Measurements from ENCODE around the gene PPP2R5D. TPM values are rescaled to one million over a fixed set of nuclear protein-coding genes. Genes with fewer than 3 reads are reported as not detected.

Gene PPP2R5D
- total and polyA plus RNA-seq, 2 of the 4 experiments (the other 2 are of a cell fraction) = 55.6 to 68.8 TPM

DNA sequence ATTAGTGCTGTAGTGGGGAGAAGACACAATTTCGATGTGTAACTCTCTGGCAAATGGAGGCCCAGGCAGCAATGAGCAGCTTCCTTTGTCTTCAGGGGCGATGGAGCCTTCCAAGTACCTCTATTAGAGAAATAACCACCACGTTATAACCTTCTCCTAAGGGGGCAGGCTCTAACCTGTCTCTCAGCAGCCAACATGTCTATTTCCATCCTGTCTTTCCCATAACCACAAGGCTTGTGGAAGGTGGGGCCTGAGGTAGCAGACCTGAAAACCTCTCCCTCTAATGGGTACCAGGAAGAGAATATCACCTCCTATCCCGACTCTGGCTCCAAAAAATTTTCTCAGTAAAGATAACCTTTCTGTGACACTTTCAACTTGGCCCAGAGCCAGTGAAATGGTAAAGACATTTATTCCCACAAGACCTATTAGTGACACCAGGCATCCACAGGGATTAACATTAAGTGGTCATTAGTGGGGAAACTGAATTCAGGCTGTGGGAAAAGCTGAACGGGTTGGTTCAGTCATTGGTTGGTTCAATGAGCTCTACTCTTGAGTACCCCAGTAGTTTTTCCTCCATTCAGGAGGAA is 9.4 kb upstream of the PPP2R5D start:
- Histone ChIP-seq H4K91ac (ENCODE audit: insufficient read depth, low read depth, low read length) (no peak overlapping the region), H3K14ac (replicated peaks; ENCODE audit: low read depth, low read length) (no peak overlapping the region), H3K9me1 (ENCODE audit: insufficient read depth, low read length) (peaks cover 26% of the 10 kb centered on the region), H3K9ac (ENCODE audit: low read depth, low read length) (no peak overlapping the region), H2AK9ac (replicated peaks; ENCODE audit: low read depth, low read length, poor library complexity) (no peak overlapping the region), H2BK15ac (ENCODE audit: low read depth, low read length) (no peak overlapping the region), H2BK120ac (ENCODE audit: low read depth, low read length) (no peak overlapping the region), H3K23ac (ENCODE audit: low read depth, low read length) (no peak overlapping the region), H2AFZ (replicated peaks; ENCODE audit: low read length, poor library complexity) (no peak overlapping the region), H3K18ac (ENCODE audit: low read depth, low read length) (no peak overlapping the region), H4K5ac (ENCODE audit: low read depth, low read length) (no peak overlapping the region), H3K9me3 (ENCODE audit: control insufficient read depth, insufficient read depth, low read length) (no peaks in the 10 kb centered on the region), H3K4me3 (ENCODE audit: insufficient read depth, low read depth, low read length) (no peak overlapping the region), H4K20me1 (ENCODE audit: insufficient read depth, low read length) (peaks cover 14% of the 10 kb centered on the region; the same call in 1 of the 2 replicates), H3K4me1 (ENCODE audit: control insufficient read depth, insufficient read depth, low read length) (peaks cover 14% of the 10 kb centered on the region), H3K79me1 (ENCODE audit: low read depth in 1 of 2, low read length in 2 of 2) (peaks cover 11 to 61% of the 10 kb centered on the region in 2 experiments), H3K4me2 (ENCODE audit: low read depth, low read length) (no peak overlapping the region), H4K8ac (ENCODE audit: low read depth in 2 of 2, low read length in 2 of 2) (no peak overlapping the region), H3K27me3 (ENCODE audit: control insufficient read depth, insufficient read depth, low read length) (no peaks in the 10 kb centered on the region), H3K56ac (ENCODE audit: extremely low read depth, insufficient read depth, low read length) (no peak overlapping the region), H2BK20ac (ENCODE audit: low read depth, low read length) (no peak overlapping the region), H2BK5ac (ENCODE audit: low read depth, low read length, poor library complexity, severe bottlenecking) (no peak overlapping the region), H3K36me3 (ENCODE audit: control insufficient read depth, insufficient read depth, low read length) (peaks cover 9% of the 10 kb centered on the region), H3K4ac (ENCODE audit: low read depth, low read length) (no peak overlapping the region), H2AK5ac (ENCODE audit: low read depth, low read length) (no peak overlapping the region), H3K27ac (ENCODE audit: insufficient read depth, low read length) (no peak overlapping the region)
- TF ChIP-seq NFE2L2 (IDR thresholded peaks at IDR 0.05; ENCODE audit: low read depth, low read length) (no peak), FOS (IDR thresholded peaks at IDR 0.05; ENCODE audit: low read depth, low read length) (no peak), RFX5 (IDR thresholded peaks at IDR 0.05; ENCODE audit: low read depth, low read length) (no peak), MAFK (IDR thresholded peaks at IDR 0.05; ENCODE audit: low read depth, low read length) (no peak), CEBPB (IDR thresholded peaks at IDR 0.05; ENCODE audit: low read depth, low read length) (no peak), BHLHE40 (IDR thresholded peaks at IDR 0.05; ENCODE audit: low read depth, low read length) (no peak)
- TF ChIP-seq, protein P1, sequence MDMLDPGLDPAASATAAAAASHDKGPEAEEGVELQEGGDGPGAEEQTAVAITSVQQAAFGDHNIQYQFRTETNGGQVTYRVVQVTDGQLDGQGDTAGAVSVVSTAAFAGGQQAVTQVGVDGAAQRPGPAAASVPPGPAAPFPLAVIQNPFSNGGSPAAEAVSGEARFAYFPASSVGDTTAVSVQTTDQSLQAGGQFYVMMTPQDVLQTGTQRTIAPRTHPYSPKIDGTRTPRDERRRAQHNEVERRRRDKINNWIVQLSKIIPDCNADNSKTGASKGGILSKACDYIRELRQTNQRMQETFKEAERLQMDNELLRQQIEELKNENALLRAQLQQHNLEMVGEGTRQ (IDR thresholded peaks at IDR 0.05; ENCODE audit: low read depth, low read length) = no peak
- TF ChIP-seq, protein P2, sequence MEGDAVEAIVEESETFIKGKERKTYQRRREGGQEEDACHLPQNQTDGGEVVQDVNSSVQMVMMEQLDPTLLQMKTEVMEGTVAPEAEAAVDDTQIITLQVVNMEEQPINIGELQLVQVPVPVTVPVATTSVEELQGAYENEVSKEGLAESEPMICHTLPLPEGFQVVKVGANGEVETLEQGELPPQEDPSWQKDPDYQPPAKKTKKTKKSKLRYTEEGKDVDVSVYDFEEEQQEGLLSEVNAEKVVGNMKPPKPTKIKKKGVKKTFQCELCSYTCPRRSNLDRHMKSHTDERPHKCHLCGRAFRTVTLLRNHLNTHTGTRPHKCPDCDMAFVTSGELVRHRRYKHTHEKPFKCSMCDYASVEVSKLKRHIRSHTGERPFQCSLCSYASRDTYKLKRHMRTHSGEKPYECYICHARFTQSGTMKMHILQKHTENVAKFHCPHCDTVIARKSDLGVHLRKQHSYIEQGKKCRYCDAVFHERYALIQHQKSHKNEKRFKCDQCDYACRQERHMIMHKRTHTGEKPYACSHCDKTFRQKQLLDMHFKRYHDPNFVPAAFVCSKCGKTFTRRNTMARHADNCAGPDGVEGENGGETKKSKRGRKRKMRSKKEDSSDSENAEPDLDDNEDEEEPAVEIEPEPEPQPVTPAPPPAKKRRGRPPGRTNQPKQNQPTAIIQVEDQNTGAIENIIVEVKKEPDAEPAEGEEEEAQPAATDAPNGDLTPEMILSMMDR (conservative IDR thresholded peaks at IDR 0.05; ENCODE audit: low read depth, low read length) = no peak
- TF ChIP-seq, protein P3, sequence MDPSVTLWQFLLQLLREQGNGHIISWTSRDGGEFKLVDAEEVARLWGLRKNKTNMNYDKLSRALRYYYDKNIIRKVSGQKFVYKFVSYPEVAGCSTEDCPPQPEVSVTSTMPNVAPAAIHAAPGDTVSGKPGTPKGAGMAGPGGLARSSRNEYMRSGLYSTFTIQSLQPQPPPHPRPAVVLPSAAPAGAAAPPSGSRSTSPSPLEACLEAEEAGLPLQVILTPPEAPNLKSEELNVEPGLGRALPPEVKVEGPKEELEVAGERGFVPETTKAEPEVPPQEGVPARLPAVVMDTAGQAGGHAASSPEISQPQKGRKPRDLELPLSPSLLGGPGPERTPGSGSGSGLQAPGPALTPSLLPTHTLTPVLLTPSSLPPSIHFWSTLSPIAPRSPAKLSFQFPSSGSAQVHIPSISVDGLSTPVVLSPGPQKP (IDR thresholded peaks at IDR 0.05; ENCODE audit: borderline replicate concordance, low read depth, low read length) = no peak
- BruUV-seq (replicated peaks) = no TSS peak
- intact Hi-C loops (cut with micrococcal nuclease) = loop anchor here (5.0 kb wide), 1 partner anchor 73 kb away; no protein-coding TSS in a partner anchor
- ATAC-seq (ENCODE audit: low read depth) (no peak), DNase-seq (no peak)
- dilution Hi-C loops (cut with HindIII; ENCODE audit: low sequenced_read_pairs, unreplicated experiment) = no loop called here
- in situ Hi-C loops (cut with MboI; ENCODE audit: low sequenced_read_pairs) = loop anchor here (5.0 kb wide), 1 partner anchor 43 kb away; no protein-coding TSS in a partner anchor
- ChIA-PET POLR2A (ENCODE audit: unreplicated experiment) (interaction anchor here (0.6 kb wide), 1 partner anchor 145 kb away, joined by 3 read pairs; no protein-coding TSS in a partner anchor), CTCF (interaction anchor here (0.6 kb wide), 1 partner anchor 60 kb away, joined by 5 read pairs; no protein-coding TSS in a partner anchor)
- no CpG with 5 or more reads among the region's 5 CpGs for WGBS, 2 experiments (ENCODE audit: extremely low coverage in 2 of 2, insufficient read length in 1 of 2)

Data from IMR-90 (cell line).